Measurements from ENCODE around the gene ZNF862. TPM values are rescaled to one million over a fixed set of nuclear protein-coding genes. Genes with fewer than 3 reads are reported as not detected.

Gene ZNF862
- 10 to 100 TPM; 17.2 to 42.0 (median 29.4) TPM for total RNA-seq

- peaks cover 0 to 18% (median 5%) of the 10 kb centered on the region in 4 donors for H3K4me1 ChIP-seq
- H3K9me3 ChIP-seq: no peaks in the 10 kb centered on the region
- peak; percentile 92 to 93 for DNase-seq (ENCODE audit: low spot score in 2 of 2)
- H3K36me3 ChIP-seq: no peaks in the 10 kb centered on the region
- no peaks in the 10 kb centered on the region for H3K27me3 ChIP-seq
- peak in 1 of 5 experiments; percentile 46 for TF ChIP-seq CTCF (IDR thresholded peaks at IDR 0.05)
- peak; percentile 79 to 95 for TF ChIP-seq EP300 (IDR thresholded peaks at IDR 0.05)
- peak; percentile 41 to 88 for TF ChIP-seq POLR2A (IDR thresholded peaks at IDR 0.05)
- 1 to 5% methylated on average over 20 to 24 of the region's 86 CpGs for WGBS, 2 donors
- H3K27ac ChIP-seq: peak within 1 kb of the TSS; percentile 61 to 94 (median 89)
- H3K4me3 ChIP-seq: peak within 1 kb of the TSS; percentile 82 to 100 (median 90)
Measured at GRCh38 chr7:149838224-149838991, at the start of gene ZNF862. TSS of gene ZNF862 (plus strand) at chr7:149838375. CDS start at chr7:149838612, 237 bp downstream.

- no peak for DNase-seq (ENCODE audit: low spot score in 2 of 2)
- Histone ChIP-seq H3K27me3 (peaks cover 0 to 36% of the 10 kb centered on the region in 2 donors), H3K27ac (no peak overlapping the region)
Measured at GRCh38 chr7:149789101-149789500, 49.1 kb upstream of the ZNF862 start.

GRCh38 chr7:149790146-149790548, 48.0 kb upstream of the ZNF862 start:
- Histone ChIP-seq H3K27ac (no peak overlapping the region), H3K36me3 (no peaks in the 10 kb centered on the region), H3K4me3 (no peak overlapping the region), H3K27me3 (peaks cover 0 to 36% of the 10 kb centered on the region in 2 donors), H3K4me1 (peaks cover 0 to 16% (median 0%) of the 10 kb centered on the region in 4 donors), H3K9me3 (no peaks in the 10 kb centered on the region)
- TF ChIP-seq EP300 (IDR thresholded peaks at IDR 0.05) (no peak), CTCF (IDR thresholded peaks at IDR 0.05) (peak; percentile 20 to 66 (median 38))
- 3 to 4% methylated on average over 24 to 52 of the region's 56 CpGs for WGBS, 2 donors
- no peak for DNase-seq (ENCODE audit: low spot score in 2 of 2)

More at GRCh38 chr7:149789101-149789500, 49.1 kb upstream of the ZNF862 start:
- WGBS, 2 donors: 83 to 88% methylated on average over 13 to 18 of the region's 19 CpGs
- Histone ChIP-seq H3K4me1 (peaks cover 0 to 16% (median 0%) of the 10 kb centered on the region in 4 donors), H3K9me3 (no peaks in the 10 kb centered on the region), H3K4me3 (no peak overlapping the region), H3K36me3 (no peaks in the 10 kb centered on the region)
- no peak for TF ChIP-seq POLR2A (IDR thresholded peaks at IDR 0.05)
- TF ChIP-seq CTCF (IDR thresholded peaks at IDR 0.05): no peak

GRCh38 chr7:149790754-149791360, 47.3 kb upstream of the ZNF862 start:
- 86 to 88% methylated on average over 14 of the region's 14 CpGs for WGBS, 2 donors
- peaks cover 0 to 16% (median 0%) of the 10 kb centered on the region in 4 donors for H3K4me1 ChIP-seq
- H3K27me3 ChIP-seq: peaks cover 0 to 36% of the 10 kb centered on the region in 2 donors
- H3K9me3 ChIP-seq: no peaks in the 10 kb centered on the region
- no peak overlapping the region for H3K27ac ChIP-seq
- TF ChIP-seq POLR2A (IDR thresholded peaks at IDR 0.05) (no peak), EP300 (IDR thresholded peaks at IDR 0.05) (no peak), CTCF (IDR thresholded peaks at IDR 0.05) (no peak)
- DNase-seq (ENCODE audit: low spot score in 2 of 2): no peak
- H3K36me3 ChIP-seq: no peaks in the 10 kb centered on the region
- H3K4me3 ChIP-seq: no peak overlapping the region
